Loucy (cell line): Measurements from ENCODE around the gene PTPRA.

Experiments
- H2AFZ ChIP-seq: fragments of 200-600 bp; sonication (generic); 2 replicates; pipeline ENCODE4 v1.6.0; 2016; ENCODE audit warnings: antibody characterized with exemption, mild to moderate bottlenecking, low read length, moderate library complexity
- H3F3A ChIP-seq: fragments of 200-600 bp; 2 replicates; pipeline ENCODE4 v1.6.0; 2016; ENCODE audit warnings: antibody characterized with exemption, low read depth, mild to moderate bottlenecking
- H3K27me3 ChIP-seq: fragments of 200-600 bp; sonication (generic); 2 replicates; pipeline ENCODE4 v1.6.1; 2014; ENCODE audit warnings: low read length, mild to moderate bottlenecking; ENCODE audit not compliant: insufficient read depth, poor library complexity, severe bottlenecking
- H3K36me3 ChIP-seq: fragments of 200-600 bp; sonication (generic); 2 replicates; pipeline ENCODE4 v1.6.1; 2016; ENCODE audit warnings: low read length; ENCODE audit not compliant: insufficient read depth
- H3K4me1 ChIP-seq: fragments of 200-600 bp; sonication (generic); 2 replicates; pipeline ENCODE4 v1.5.1; 2014; ENCODE audit warnings: low read length, mild to moderate bottlenecking; ENCODE audit not compliant: insufficient read depth, poor library complexity, severe bottlenecking
- H3K4me2 ChIP-seq: fragments of 200-600 bp; sonication (generic); 2 replicates; pipeline ENCODE4 v1.6.0; 2014; ENCODE audit warnings: antibody characterized with exemption, low read length, low read depth, mild to moderate bottlenecking; ENCODE audit not compliant: poor library complexity, severe bottlenecking
- H3K4me3 ChIP-seq: fragments of 200-600 bp; sonication (generic); 2 replicates; pipeline ENCODE4 v1.5.1; 2014; ENCODE audit warnings: low read length, mild to moderate bottlenecking, mixed read lengths; ENCODE audit not compliant: poor library complexity, severe bottlenecking
- H3K79me2 ChIP-seq: fragments of 200-600 bp; sonication (generic); 2 replicates; pipeline ENCODE4 v1.6.1; 2014; ENCODE audit warnings: low read length; ENCODE audit not compliant: insufficient read depth
- H3K9ac ChIP-seq: fragments of 200-600 bp; sonication (generic); 2 replicates; pipeline ENCODE4 v1.6.0; 2014; ENCODE audit warnings: mild to moderate bottlenecking, low read depth, low read length, moderate library complexity; ENCODE audit not compliant: poor library complexity, severe bottlenecking
- H3K9me2 ChIP-seq: fragments of 200-600 bp; sonication (generic); replicated peaks from 2 replicates; pipeline ENCODE4 v1.6.1; 2016; ENCODE audit warnings: low read depth, low read length, mixed read lengths
- H3K9me3 ChIP-seq: fragments of 200-600 bp; sonication (generic); 2 replicates; pipeline ENCODE4 v1.6.1; 2014; ENCODE audit warnings: mild to moderate bottlenecking, antibody characterized with exemption, low read length, low read depth; ENCODE audit not compliant: insufficient read depth
- H4K20me1 ChIP-seq: fragments of 200-600 bp; sonication (generic); 2 replicates; pipeline ENCODE4 v1.6.0; 2014; ENCODE audit warnings: antibody characterized with exemption, low read length, mild to moderate bottlenecking; ENCODE audit not compliant: insufficient read depth, poor library complexity, severe bottlenecking
- EZH2phosphoT487 ChIP-seq: fragments of 200-600 bp; IDR thresholded peaks from 2 replicates; pipeline ENCODE4 v1.6.1; 2018; ENCODE audit warnings: antibody characterized with exemption, mild to moderate bottlenecking, moderate library complexity, borderline replicate concordance
- TF ChIP-seq, protein P1 (sequence below): fragments of 200-600 bp; sonication (generic); conservative IDR thresholded peaks from 2 replicates; pipeline ENCODE4 v1.5.1; 2014; ENCODE audit warnings: mild to moderate bottlenecking, antibody characterized with exemption, low read length

Gene PTPRA

DNA sequence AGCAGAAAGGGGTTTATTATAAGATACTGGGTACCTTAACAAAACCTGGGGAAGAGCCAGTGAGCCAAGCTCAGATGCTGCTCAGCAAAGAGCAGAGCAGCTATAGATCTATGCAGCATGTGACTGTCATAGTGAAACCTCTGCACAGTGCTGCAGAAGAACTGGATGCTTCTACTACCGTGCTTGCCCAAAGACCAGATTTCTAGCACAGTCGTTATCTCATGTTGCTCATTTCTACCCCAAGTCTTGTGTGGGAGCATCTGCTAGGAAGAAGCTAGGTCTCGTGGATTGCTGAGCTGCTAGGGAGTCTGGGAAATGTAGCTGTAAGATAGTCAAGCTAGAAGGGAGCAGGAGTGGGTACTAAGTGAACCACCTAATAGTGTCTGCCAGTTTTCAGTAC is 138.5 kb downstream of the PTPRA start:
- Histone ChIP-seq H3K9ac (no peak overlapping the region), H3K4me3 (no peak overlapping the region), H3K27me3 (no peaks in the 10 kb centered on the region), H3K9me3 (no peaks in the 10 kb centered on the region), H3K9me2 (no peaks in the 10 kb centered on the region), H2AFZ (no peak overlapping the region), H3K4me2 (no peak overlapping the region), H3F3A (no peaks in the 10 kb centered on the region), H3K79me2 (no peaks in the 10 kb centered on the region), H3K36me3 (peaks cover 13% of the 10 kb centered on the region; the same call in 1 of the 2 replicates), H4K20me1 (no peaks in the 10 kb centered on the region), H3K4me1 (no peaks in the 10 kb centered on the region)
- TF ChIP-seq, protein P1, sequence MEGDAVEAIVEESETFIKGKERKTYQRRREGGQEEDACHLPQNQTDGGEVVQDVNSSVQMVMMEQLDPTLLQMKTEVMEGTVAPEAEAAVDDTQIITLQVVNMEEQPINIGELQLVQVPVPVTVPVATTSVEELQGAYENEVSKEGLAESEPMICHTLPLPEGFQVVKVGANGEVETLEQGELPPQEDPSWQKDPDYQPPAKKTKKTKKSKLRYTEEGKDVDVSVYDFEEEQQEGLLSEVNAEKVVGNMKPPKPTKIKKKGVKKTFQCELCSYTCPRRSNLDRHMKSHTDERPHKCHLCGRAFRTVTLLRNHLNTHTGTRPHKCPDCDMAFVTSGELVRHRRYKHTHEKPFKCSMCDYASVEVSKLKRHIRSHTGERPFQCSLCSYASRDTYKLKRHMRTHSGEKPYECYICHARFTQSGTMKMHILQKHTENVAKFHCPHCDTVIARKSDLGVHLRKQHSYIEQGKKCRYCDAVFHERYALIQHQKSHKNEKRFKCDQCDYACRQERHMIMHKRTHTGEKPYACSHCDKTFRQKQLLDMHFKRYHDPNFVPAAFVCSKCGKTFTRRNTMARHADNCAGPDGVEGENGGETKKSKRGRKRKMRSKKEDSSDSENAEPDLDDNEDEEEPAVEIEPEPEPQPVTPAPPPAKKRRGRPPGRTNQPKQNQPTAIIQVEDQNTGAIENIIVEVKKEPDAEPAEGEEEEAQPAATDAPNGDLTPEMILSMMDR, result no peak
- no peak for TF ChIP-seq EZH2phosphoT487

DNA sequence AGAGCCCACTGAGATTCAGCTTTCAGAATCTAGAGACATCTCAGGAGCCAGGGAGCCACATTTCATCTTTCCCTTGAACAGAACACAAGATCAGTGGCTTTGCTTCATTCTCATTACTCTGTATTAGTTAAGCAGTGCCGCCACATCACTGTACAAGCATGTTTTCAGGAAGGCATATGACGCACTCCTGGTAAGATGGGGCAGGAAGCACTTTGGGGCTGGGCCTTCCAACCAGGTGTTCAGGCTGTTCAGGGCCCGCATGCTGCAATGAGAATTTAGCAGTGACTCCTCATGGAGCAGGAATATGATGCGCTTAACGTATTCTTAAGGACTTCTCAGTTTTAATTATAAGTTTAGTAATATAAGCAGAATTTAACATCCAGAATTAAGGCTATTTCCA is 140.5 kb downstream of the PTPRA start:
- no peaks in the 10 kb centered on the region for H3K9me3 ChIP-seq
- peaks cover 10% of the 10 kb centered on the region for H3K36me3 ChIP-seq
- no peak overlapping the region for H3K4me2 ChIP-seq
- H3K27me3 ChIP-seq, result no peaks in the 10 kb centered on the region
- no peak overlapping the region for H3K4me3 ChIP-seq
- H4K20me1 ChIP-seq, result no peaks in the 10 kb centered on the region
- H2AFZ ChIP-seq, result no peak overlapping the region
- no peaks in the 10 kb centered on the region for H3F3A ChIP-seq
- H3K9me2 ChIP-seq, result no peaks in the 10 kb centered on the region
- no peaks in the 10 kb centered on the region for H3K4me1 ChIP-seq
- H3K9ac ChIP-seq, result no peak overlapping the region
- no peaks in the 10 kb centered on the region for H3K79me2 ChIP-seq
- TF ChIP-seq EZH2phosphoT487, result no peak
- TF ChIP-seq, protein P1, result no peak

DNA sequence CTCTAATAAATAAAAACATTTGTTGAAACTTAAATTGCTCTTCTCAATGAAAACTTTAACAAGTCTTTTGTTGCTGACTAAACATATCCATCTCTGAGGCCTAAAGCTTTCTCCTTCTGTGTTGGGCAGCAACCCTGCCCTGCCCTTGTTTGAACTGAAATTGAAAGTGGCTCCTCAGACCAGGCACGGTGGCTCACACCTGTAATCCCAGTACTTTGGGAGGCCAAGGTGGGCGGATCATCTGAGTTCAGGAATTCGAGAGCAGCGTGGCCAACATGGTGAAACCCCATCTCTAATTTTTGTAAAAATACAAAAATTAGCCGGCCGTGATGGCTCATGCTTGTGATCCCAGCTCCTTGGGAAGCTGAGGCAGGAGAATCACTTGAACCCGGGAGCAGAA is 140.9 kb downstream of the PTPRA start:
- Histone ChIP-seq H3K27me3 (no peaks in the 10 kb centered on the region), H3F3A (no peaks in the 10 kb centered on the region), H3K4me2 (no peak overlapping the region), H4K20me1 (no peaks in the 10 kb centered on the region), H3K4me1 (no peaks in the 10 kb centered on the region), H3K79me2 (no peaks in the 10 kb centered on the region), H3K9me2 (no peaks in the 10 kb centered on the region), H3K36me3 (peaks cover 10% of the 10 kb centered on the region), H3K9ac (no peak overlapping the region), H3K9me3 (no peaks in the 10 kb centered on the region), H2AFZ (no peak overlapping the region), H3K4me3 (no peak overlapping the region)
- TF ChIP-seq, protein P1, result no peak
